IPS-18a (cell line): Measurements from ENCODE around the gene PLEKHG7.
"Not testable (repeated sequence)": the region's sequence is repeated elsewhere in the genome, so short reads cannot be mapped to it uniquely, and the experiment has no call there.

ENCODE experiments used
- H3K27ac ChIP-seq: one replicate; pipeline ENCODE4 v1.5.1; 2013; ENCODE audit warnings: low read length
- H3K27me3 ChIP-seq: one replicate; pipeline ENCODE4 v1.6.1; 2013; ENCODE audit warnings: mild to moderate bottlenecking, low read length; ENCODE audit not compliant: control insufficient read depth, insufficient read depth
- H3K36me3 ChIP-seq: one replicate; pipeline ENCODE4 v1.6.1; 2013; ENCODE audit warnings: low read depth, low read length; ENCODE audit not compliant: control insufficient read depth
- H3K4me1 ChIP-seq: one replicate; pipeline ENCODE4 v1.6.1; 2013; ENCODE audit warnings: low read depth, low read length; ENCODE audit not compliant: control insufficient read depth
- H3K4me3 ChIP-seq: one replicate; pipeline ENCODE4 v1.5.1; 2013; ENCODE audit warnings: low read length
- H3K9ac ChIP-seq: one replicate; pipeline ENCODE4 v1.6.1; 2013; ENCODE audit warnings: mild to moderate bottlenecking, low read length, moderate library complexity
- H3K9me3 ChIP-seq: one replicate; pipeline ENCODE4 v1.6.1; 2013; ENCODE audit warnings: low read depth, low read length; ENCODE audit not compliant: control insufficient read depth

Gene PLEKHG7, protein sequence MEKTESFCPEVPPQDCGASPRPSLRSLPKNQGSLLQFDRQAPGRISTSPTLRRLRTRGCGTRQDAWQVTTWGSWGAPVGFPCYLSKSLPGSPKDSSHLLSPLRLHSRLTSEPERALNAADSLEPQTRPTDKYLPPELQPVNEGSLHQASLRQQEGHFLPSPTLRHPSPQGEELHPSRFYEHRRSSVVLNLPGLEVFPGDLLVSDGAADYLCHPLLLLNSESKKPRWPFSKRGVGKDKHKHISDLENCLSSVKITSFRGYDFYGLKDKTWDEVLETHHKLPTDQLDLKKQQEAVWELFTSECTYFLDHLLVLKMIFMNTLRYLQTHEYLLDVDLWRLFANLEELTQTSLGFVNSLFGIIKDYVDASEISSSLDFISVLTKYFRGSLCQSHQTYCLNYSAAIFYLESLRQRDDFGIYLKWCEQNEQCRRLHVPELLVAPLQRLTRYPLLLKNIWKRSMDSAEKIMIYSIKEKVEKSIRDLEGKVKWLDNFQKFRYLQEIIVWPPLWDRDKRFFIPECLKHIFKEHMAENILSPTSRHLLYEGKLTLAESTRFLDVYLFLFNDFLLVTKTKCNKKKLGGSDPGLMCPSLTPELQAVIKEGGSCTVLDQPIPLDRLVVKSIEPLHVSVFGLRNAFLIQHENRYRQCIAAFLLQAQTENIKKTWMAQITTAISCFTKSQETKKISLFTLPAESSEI

DNA sequence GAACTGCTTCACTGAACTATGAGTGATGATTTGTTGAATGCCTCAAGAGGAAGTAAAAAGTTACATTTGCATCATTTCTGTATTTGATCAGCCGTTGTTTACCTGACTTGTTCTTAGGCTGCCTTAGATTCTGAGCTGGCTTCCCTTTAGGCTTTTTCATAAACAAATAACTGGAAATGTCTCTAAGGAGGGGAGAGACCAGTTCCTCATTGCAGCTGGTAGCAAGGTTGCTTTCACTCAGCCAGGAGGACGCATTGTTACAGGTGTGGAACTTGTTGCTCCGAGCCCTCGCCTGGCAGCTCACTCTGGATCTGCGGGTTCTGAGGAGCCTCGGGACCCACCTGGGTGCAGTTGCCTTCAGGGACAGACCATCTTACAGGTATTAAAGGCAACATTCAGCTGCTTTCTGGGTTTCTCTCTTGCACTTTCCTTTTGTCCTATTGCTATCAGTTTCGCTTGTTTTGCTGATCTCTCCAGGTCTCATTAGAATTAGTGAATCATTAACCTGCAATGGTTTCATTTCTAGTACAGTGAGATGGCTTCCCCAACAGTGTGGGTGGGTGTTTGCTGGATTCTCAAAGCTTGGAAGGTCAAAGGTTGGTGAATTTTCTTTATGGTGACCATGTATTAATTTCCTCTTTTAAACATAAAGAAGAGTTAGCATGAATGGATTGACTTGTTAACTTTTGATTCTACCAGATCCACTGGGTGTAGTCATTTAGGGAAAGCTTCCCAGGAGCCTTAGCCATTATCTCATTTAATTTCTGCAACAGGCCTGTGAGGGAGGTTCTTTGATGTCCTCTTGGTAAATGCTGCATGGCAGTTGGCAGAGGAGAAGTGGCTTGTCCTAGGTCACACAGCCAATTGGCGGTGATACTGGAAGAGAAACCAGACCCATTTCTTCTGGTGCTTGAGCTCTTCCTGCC lies at the start of gene PLEKHG7:
Gene PLEKHG7 (plus strand): TSS at position 236 of the 926 bp plus-strand sequence. CDS start 3,643 bp downstream, outside the sequence.
- H3K4me1 ChIP-seq: peaks cover 3% of the 10 kb centered on the region
- no peak within 1 kb of the TSS for H3K9ac ChIP-seq

DNA sequence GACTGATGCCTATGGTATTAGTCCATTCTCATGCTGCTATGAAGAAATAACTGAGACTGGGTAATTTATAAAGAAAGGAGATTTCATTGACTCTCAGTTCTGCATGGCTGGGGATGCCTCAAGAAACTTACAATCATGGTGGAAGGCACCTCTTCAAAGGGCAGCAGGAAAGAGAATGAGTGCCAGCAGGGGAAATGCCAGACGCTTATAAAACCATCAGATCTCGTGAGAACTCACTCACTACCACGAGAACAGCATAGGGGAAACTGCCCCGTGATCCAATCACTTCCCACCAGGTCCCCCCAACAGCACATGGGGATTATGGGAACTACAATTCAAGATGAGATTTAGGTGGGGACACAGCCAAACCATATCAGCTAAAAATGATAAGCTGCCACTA lies 48.5 kb upstream of the PLEKHG7 start:
- not testable (repeated sequence) for H3K4me3 ChIP-seq, H3K9me3 ChIP-seq, H3K27me3 ChIP-seq, H3K4me1 ChIP-seq, H3K9ac ChIP-seq, H3K27ac ChIP-seq, H3K36me3 ChIP-seq

More for the DNA sequence above, at the start of gene PLEKHG7:
- no peaks in the 10 kb centered on the region for H3K9me3 ChIP-seq
- H3K4me3 ChIP-seq: no peak within 1 kb of the TSS
- no peaks in the 10 kb centered on the region for H3K27me3 ChIP-seq
- H3K36me3 ChIP-seq: no peaks in the 10 kb centered on the region
- no peak within 1 kb of the TSS for H3K27ac ChIP-seq

DNA sequence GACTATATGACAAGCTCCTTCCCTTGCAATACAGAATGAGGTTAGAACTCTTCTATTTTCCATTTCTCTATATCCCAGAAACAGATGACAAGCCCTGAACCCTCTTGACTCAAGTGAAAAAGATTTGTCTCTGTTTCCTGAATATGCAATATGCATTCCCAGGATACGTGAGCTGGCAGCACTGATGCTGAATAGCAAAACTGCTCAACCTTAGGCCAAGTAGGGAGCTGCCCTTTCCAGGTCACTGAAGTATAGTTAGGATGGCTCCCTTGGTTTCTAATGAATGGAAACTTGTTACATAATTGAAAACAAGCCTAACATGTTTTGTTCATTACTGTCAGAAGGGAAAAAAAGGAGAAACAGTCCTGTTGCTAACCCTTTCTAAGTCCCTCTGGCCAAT lies 47.9 kb upstream of the PLEKHG7 start:
- Histone ChIP-seq H3K9me3 (no peaks in the 10 kb centered on the region), H3K36me3 (no peaks in the 10 kb centered on the region), H3K4me3 (no peak overlapping the region), H3K27me3 (no peaks in the 10 kb centered on the region), H3K9ac (no peak overlapping the region), H3K27ac (no peak overlapping the region), H3K4me1 (no peaks in the 10 kb centered on the region)

DNA sequence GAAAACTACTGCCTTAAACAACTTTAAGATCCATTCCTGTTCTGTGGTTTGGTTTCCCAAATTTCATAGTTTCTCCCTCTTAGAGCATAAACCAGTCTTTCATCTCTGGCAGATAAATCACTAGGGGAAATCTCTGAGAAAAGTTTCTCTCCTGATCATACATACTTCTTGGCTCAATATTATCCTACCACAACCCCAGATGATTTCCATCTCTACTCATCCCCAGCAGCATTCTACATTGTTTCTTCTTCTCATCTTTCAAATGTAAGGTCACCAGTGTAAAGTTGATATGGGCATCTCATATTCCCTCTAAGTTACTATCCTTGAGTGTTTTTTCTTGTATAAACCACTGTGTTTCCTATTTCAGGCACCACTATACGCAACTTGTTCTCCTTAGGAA lies 45.9 kb upstream of the PLEKHG7 start:
- Histone ChIP-seq H3K27me3 (no peaks in the 10 kb centered on the region), H3K9me3 (no peaks in the 10 kb centered on the region)

DNA sequence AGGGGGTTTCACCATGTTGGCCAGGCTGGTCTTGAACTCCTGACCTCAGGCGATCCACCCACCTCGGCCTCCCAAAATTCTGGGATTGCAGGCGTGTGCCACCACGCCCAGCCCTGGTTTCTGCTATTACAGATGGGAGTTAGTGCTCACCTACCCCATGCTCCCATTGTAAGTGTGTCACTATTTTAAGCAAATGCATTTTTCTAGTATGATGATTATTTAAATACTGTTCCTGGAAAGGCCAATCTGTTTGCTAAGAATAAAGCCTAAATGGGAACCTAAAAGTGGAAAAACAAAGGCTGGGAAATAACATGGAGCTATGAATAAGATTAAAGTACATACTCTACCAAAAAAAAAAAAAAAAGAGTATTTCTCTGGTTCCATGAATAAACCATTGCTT lies 45.0 kb upstream of the PLEKHG7 start:
- Histone ChIP-seq H3K9me3 (no peaks in the 10 kb centered on the region), H3K36me3 (no peaks in the 10 kb centered on the region), H3K27ac (no peak overlapping the region), H3K27me3 (no peaks in the 10 kb centered on the region), H3K9ac (no peak overlapping the region), H3K4me3 (no peak overlapping the region), H3K4me1 (no peaks in the 10 kb centered on the region)

More for the DNA sequence above, 45.9 kb upstream of the PLEKHG7 start:
- Histone ChIP-seq H3K4me3 (no peak overlapping the region), H3K36me3 (no peaks in the 10 kb centered on the region), H3K4me1 (no peaks in the 10 kb centered on the region), H3K9ac (no peak overlapping the region), H3K27ac (no peak overlapping the region)

DNA sequence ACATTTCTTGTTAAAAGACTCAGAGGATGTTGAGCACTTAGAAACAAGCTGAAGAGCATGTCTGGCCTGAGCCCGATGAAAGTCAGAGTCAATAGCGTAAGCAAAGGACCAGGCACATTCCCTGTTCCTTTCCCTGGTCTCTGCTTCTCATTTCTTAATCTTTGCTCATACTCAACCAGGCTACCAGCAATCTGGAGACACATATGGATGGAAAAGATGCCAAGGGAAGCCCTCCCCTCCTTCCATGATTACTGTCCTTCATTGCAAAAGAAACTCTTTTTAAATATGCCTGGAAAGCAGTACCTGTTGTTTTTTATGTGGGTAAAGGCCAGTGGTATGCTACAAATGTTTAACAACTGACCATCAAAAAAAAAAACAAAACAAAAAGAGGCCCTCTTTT lies 44.2 kb upstream of the PLEKHG7 start:
- no peak overlapping the region for H3K27ac ChIP-seq
- no peak overlapping the region for H3K9ac ChIP-seq
- H3K4me1 ChIP-seq: no peaks in the 10 kb centered on the region
- no peaks in the 10 kb centered on the region for H3K36me3 ChIP-seq
- H3K4me3 ChIP-seq: no peak overlapping the region
- H3K9me3 ChIP-seq: no peaks in the 10 kb centered on the region
- H3K27me3 ChIP-seq: no peaks in the 10 kb centered on the region

DNA sequence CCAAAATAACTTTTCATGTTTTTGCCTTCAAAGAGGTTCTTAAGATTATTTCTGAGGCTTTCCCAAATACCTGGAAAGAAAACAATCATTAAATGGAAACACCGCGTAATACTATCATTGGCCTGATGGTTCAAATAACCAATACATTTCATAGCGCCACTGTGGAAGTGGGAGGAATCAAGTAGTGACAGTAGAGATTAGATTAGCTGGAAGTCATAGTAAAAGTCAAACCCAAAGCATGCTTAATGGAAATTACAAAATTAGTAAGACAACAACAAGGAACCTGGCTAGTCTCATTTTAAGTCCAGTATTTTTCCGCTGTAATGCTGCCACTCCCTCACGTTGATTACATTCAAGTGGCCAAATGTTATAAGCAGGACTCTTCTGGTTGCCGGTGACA lies 41.5 kb upstream of the PLEKHG7 start:
- Histone ChIP-seq H3K4me3 (no peak overlapping the region), H3K4me1 (no peaks in the 10 kb centered on the region), H3K9me3 (no peaks in the 10 kb centered on the region), H3K27me3 (no peaks in the 10 kb centered on the region), H3K9ac (no peak overlapping the region), H3K36me3 (no peaks in the 10 kb centered on the region), H3K27ac (no peak overlapping the region)

DNA sequence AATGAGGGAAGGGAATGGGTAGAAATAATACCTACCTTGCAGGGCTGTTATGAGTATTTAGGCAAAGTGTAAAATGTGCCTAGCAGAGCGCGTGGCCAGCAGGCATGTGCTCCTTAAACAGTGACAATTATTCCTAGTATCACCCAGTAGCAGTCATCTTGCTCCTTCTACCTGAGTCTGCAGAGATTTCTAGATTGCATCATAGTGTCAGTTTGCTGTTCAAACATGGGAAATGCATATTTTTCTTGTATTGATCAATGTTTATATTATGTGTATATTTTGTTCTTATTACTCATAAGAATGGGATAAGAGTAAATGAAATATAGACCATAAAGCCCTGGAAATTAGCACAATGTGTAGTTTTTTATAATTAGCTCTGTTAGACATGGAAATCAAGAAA lies 37.3 kb upstream of the PLEKHG7 start:
- H3K4me3 ChIP-seq: no peak overlapping the region
- no peaks in the 10 kb centered on the region for H3K4me1 ChIP-seq
- no peak overlapping the region for H3K27ac ChIP-seq
- H3K9me3 ChIP-seq: no peaks in the 10 kb centered on the region
- no peaks in the 10 kb centered on the region for H3K27me3 ChIP-seq
- H3K9ac ChIP-seq: no peak overlapping the region
- no peaks in the 10 kb centered on the region for H3K36me3 ChIP-seq

DNA sequence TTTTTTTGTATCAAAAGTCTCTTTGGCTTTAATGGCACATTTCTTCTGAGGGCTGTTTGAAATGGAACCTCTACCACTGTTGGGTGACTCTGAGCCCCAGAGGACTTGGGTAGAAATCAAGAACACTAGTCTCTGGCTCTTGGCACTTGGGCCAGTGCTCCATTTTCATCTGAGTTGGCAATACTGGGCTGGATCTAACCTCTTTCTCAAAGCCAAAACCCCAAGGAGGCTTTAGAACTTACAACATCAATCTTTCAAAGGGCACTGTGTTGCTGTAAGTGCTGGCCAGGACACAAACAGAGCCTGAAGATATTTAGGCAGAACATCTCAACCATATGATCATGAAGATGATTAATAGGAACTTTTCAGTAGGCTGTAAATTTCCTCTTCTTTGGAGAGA lies 34.0 kb upstream of the PLEKHG7 start:
- Histone ChIP-seq H3K4me1 (no peaks in the 10 kb centered on the region), H3K9ac (no peak overlapping the region), H3K4me3 (no peak overlapping the region), H3K36me3 (no peaks in the 10 kb centered on the region), H3K27ac (no peak overlapping the region), H3K27me3 (no peaks in the 10 kb centered on the region), H3K9me3 (no peaks in the 10 kb centered on the region)

DNA sequence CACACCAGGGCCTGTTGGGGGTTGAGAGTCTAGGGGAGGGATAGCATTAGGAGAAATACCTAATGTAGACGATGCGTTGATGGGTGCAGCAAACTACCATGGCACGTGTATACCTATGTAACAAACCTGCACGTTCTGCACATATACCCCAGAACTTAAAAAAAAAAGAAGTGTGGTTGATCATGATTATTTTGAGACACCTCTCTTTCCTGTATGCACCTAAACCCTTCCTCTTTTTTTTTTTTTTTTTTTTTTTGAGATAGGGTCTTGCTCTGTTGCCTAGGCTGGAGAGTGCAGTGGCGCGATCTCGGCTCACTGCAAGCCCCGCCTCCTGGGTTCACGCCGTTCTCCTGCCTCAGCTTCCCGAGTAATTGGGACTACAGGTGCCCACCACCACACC lies 31.3 kb upstream of the PLEKHG7 start:
- not testable (repeated sequence) for H3K27me3 ChIP-seq, H3K4me1 ChIP-seq, H3K9ac ChIP-seq, H3K36me3 ChIP-seq, H3K9me3 ChIP-seq, H3K4me3 ChIP-seq, H3K27ac ChIP-seq

DNA sequence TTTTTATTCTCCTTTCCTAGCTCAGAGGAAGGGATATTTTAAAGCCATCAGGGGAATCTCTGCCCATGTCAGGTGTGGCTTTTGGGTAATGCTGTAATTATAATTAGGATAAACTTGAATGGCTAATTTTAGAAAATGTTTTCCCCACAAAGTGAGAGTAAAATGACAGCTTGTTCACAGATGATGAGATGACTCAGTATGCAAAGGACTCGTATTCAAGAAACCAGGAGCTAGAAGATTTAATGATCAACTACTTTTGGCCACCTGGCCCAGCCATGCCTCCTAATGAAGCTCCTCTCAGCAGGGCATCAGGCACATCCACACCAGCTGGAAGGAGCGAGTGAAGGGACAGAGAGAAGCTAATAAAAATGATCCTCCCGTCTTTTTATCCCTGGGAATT lies 29.0 kb upstream of the PLEKHG7 start:
- Histone ChIP-seq H3K27me3 (no peaks in the 10 kb centered on the region), H3K4me1 (no peaks in the 10 kb centered on the region), H3K36me3 (no peaks in the 10 kb centered on the region), H3K9me3 (no peaks in the 10 kb centered on the region), H3K27ac (no peak overlapping the region), H3K9ac (no peak overlapping the region), H3K4me3 (no peak overlapping the region)
